Loucy (cell line): ENCODE data around the gene TAF4B.

Source experiments
- H2AFZ ChIP-seq: fragments of 200-600 bp; sonication (generic); 2 replicates; pipeline ENCODE4 v1.6.0; 2016; ENCODE audit warnings: antibody characterized with exemption, mild to moderate bottlenecking, low read length, moderate library complexity
- H3F3A ChIP-seq: fragments of 200-600 bp; 2 replicates; pipeline ENCODE4 v1.6.0; 2016; ENCODE audit warnings: antibody characterized with exemption, low read depth, mild to moderate bottlenecking
- H3K27me3 ChIP-seq: fragments of 200-600 bp; sonication (generic); 2 replicates; pipeline ENCODE4 v1.6.1; 2014; ENCODE audit warnings: low read length, mild to moderate bottlenecking; ENCODE audit not compliant: insufficient read depth, poor library complexity, severe bottlenecking
- H3K36me3 ChIP-seq: fragments of 200-600 bp; sonication (generic); 2 replicates; pipeline ENCODE4 v1.6.1; 2016; ENCODE audit warnings: low read length; ENCODE audit not compliant: insufficient read depth
- H3K4me1 ChIP-seq: fragments of 200-600 bp; sonication (generic); 2 replicates; pipeline ENCODE4 v1.5.1; 2014; ENCODE audit warnings: low read length, mild to moderate bottlenecking; ENCODE audit not compliant: insufficient read depth, poor library complexity, severe bottlenecking
- H3K4me2 ChIP-seq: fragments of 200-600 bp; sonication (generic); 2 replicates; pipeline ENCODE4 v1.6.0; 2014; ENCODE audit warnings: antibody characterized with exemption, low read length, low read depth, mild to moderate bottlenecking; ENCODE audit not compliant: poor library complexity, severe bottlenecking
- H3K4me3 ChIP-seq: fragments of 200-600 bp; sonication (generic); 2 replicates; pipeline ENCODE4 v1.5.1; 2014; ENCODE audit warnings: low read length, mild to moderate bottlenecking, mixed read lengths; ENCODE audit not compliant: poor library complexity, severe bottlenecking
- H3K79me2 ChIP-seq: fragments of 200-600 bp; sonication (generic); 2 replicates; pipeline ENCODE4 v1.6.1; 2014; ENCODE audit warnings: low read length; ENCODE audit not compliant: insufficient read depth
- H3K9ac ChIP-seq: fragments of 200-600 bp; sonication (generic); 2 replicates; pipeline ENCODE4 v1.6.0; 2014; ENCODE audit warnings: mild to moderate bottlenecking, low read depth, low read length, moderate library complexity; ENCODE audit not compliant: poor library complexity, severe bottlenecking
- H3K9me2 ChIP-seq: fragments of 200-600 bp; sonication (generic); replicated peaks from 2 replicates; pipeline ENCODE4 v1.6.1; 2016; ENCODE audit warnings: low read depth, low read length, mixed read lengths
- H3K9me3 ChIP-seq: fragments of 200-600 bp; sonication (generic); 2 replicates; pipeline ENCODE4 v1.6.1; 2014; ENCODE audit warnings: mild to moderate bottlenecking, antibody characterized with exemption, low read length, low read depth; ENCODE audit not compliant: insufficient read depth
- H4K20me1 ChIP-seq: fragments of 200-600 bp; sonication (generic); 2 replicates; pipeline ENCODE4 v1.6.0; 2014; ENCODE audit warnings: antibody characterized with exemption, low read length, mild to moderate bottlenecking; ENCODE audit not compliant: insufficient read depth, poor library complexity, severe bottlenecking
- CTCF ChIP-seq: fragments of 200-600 bp; sonication (generic); conservative IDR thresholded peaks from 2 replicates; pipeline ENCODE4 v1.5.1; 2014; ENCODE audit warnings: mild to moderate bottlenecking, antibody characterized with exemption, low read length
- EZH2phosphoT487 ChIP-seq: fragments of 200-600 bp; IDR thresholded peaks from 2 replicates; pipeline ENCODE4 v1.6.1; 2018; ENCODE audit warnings: antibody characterized with exemption, mild to moderate bottlenecking, moderate library complexity, borderline replicate concordance

TAF4B gene

GRCh38 chr18:26432651-26433424 lies 206.6 kb downstream of the TAF4B start:
- H4K20me1 ChIP-seq = no peaks in the 10 kb centered on the region
- no peaks in the 10 kb centered on the region for H3K9me2 ChIP-seq
- TF ChIP-seq CTCF (no peak), EZH2phosphoT487 (no peak)
- H3K79me2 ChIP-seq = no peaks in the 10 kb centered on the region
- H3F3A ChIP-seq = no peaks in the 10 kb centered on the region
- no peak overlapping the region for H3K4me3 ChIP-seq
- H3K36me3 ChIP-seq = no peaks in the 10 kb centered on the region
- H3K9me3 ChIP-seq = no peaks in the 10 kb centered on the region
- no peak overlapping the region for H3K4me2 ChIP-seq
- no peaks in the 10 kb centered on the region for H3K27me3 ChIP-seq
- H2AFZ ChIP-seq = no peak overlapping the region
- H3K4me1 ChIP-seq = no peaks in the 10 kb centered on the region
- no peak overlapping the region for H3K9ac ChIP-seq

DNA sequence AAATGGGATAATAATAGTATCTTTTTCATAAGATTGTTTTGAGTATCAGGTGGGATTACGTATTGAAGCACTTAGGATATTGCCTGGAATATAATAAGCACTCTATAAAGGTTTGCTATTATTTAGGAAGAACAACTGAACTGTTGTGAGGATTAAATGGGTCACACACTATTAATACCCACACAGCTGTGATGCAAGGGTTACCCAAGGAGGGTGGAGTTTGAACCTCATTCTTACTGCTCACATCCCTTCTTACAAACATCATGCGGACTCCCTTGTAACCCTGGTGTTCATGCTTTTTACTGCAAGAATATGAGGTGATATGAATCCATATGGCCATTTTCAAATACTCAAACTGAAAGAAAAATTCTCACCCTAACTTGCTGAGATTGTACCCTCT lies 208.6 kb downstream of the TAF4B start:
- Histone ChIP-seq H3K27me3 (no peaks in the 10 kb centered on the region), H3F3A (no peaks in the 10 kb centered on the region), H3K9me3 (no peaks in the 10 kb centered on the region), H3K9ac (no peak overlapping the region), H3K4me3 (no peak overlapping the region), H3K4me1 (no peaks in the 10 kb centered on the region), H2AFZ (no peak overlapping the region), H3K79me2 (no peaks in the 10 kb centered on the region), H3K36me3 (no peaks in the 10 kb centered on the region), H3K4me2 (no peak overlapping the region), H4K20me1 (no peaks in the 10 kb centered on the region), H3K9me2 (no peaks in the 10 kb centered on the region)
- TF ChIP-seq CTCF (no peak), EZH2phosphoT487 (no peak)

GRCh38 chr18:26435415-26436095 lies 209.3 kb downstream of the TAF4B start:
- no peak overlapping the region for H3K4me2 ChIP-seq
- H3K9me2 ChIP-seq = no peaks in the 10 kb centered on the region
- no peaks in the 10 kb centered on the region for H3K4me1 ChIP-seq
- no peaks in the 10 kb centered on the region for H3K36me3 ChIP-seq
- no peaks in the 10 kb centered on the region for H3K9me3 ChIP-seq
- H3K4me3 ChIP-seq = no peak overlapping the region
- no peaks in the 10 kb centered on the region for H4K20me1 ChIP-seq
- no peaks in the 10 kb centered on the region for H3K79me2 ChIP-seq
- H3K27me3 ChIP-seq = no peaks in the 10 kb centered on the region
- H3F3A ChIP-seq = no peaks in the 10 kb centered on the region
- no peak overlapping the region for H3K9ac ChIP-seq
- no peak overlapping the region for H2AFZ ChIP-seq
- TF ChIP-seq EZH2phosphoT487 (no peak), CTCF (no peak)
